ENCODE measurements around the gene PRKAG1. TPM values are rescaled to one million over a fixed set of nuclear protein-coding genes. Genes with fewer than 3 reads are reported as not detected.

The PRKAG1 gene
- total RNA-seq, 6 experiments from 2014 or later, result 24.8 to 36.2 (median 30.1) TPM

- intact Hi-C loops (cut with DNase I), result no loop called here
- H3K27me3 ChIP-seq, result no peaks in the 10 kb centered on the region
- TF ChIP-seq CTCF (IDR thresholded peaks at IDR 0.05), result no peak
- no peak for TF ChIP-seq POLR2A (IDR thresholded peaks at IDR 0.05)
- no peak for ATAC-seq
- peaks cover 0 to 42% (median 12%) of the 10 kb centered on the region in 4 donors for H3K36me3 ChIP-seq
- WGBS (ENCODE audit: insufficient coverage, low coverage, low lambda C conversion rate, missing lambda C conversion rate), result 20% methylated on average over 1 of the region's 6 CpGs
- H3K27ac ChIP-seq, result no peak overlapping the region
- H3K4me1 ChIP-seq, result peaks cover 0 to 6% (median 2%) of the 10 kb centered on the region in 4 donors
- no peak overlapping the region for H3K4me3 ChIP-seq
- DNase-seq, result no peak
- H3K9me3 ChIP-seq, result no peaks in the 10 kb centered on the region
These were observed 1.9 kb upstream of the PRKAG1 start for GRCh38 chr12:49020441-49020840.

- Histone ChIP-seq H3K4me3 (no peak overlapping the region), H3K4me1 (peaks cover 0 to 6% (median 2%) of the 10 kb centered on the region in 4 donors), H3K27me3 (no peaks in the 10 kb centered on the region), H3K27ac (peak overlapping the region; percentile 72 to 91 (median 88)), H3K36me3 (peaks cover 0 to 35% (median 6%) of the 10 kb centered on the region in 4 donors), H3K9me3 (no peaks in the 10 kb centered on the region)
- peak in 1 of 3 donors; percentile 32 for DNase-seq
- 69% methylated on average over 10 of the region's 10 CpGs for WGBS (ENCODE audit: insufficient coverage, low coverage, low lambda C conversion rate, missing lambda C conversion rate)
- TF ChIP-seq POLR2A (IDR thresholded peaks at IDR 0.05) (no peak), CTCF (IDR thresholded peaks at IDR 0.05) (no peak)
- no peak for ATAC-seq
- intact Hi-C loops (cut with DNase I), result no loop called here
These were observed 1.1 kb upstream of the PRKAG1 start for GRCh38 chr12:49019443-49020324.

GRCh38 chr12:49019120-49019430 lies 499 bp upstream of the PRKAG1 start:
- TF ChIP-seq CTCF (IDR thresholded peaks at IDR 0.05) (no peak), POLR2A (IDR thresholded peaks at IDR 0.05) (no peak)
- DNase-seq (no peak), ATAC-seq (peak in 2 of 4 donors; percentile 6 to 30)
- Histone ChIP-seq H3K36me3 (peaks cover 0 to 28% (median 4%) of the 10 kb centered on the region in 4 donors), H3K27ac (peak overlapping the region; percentile 72 to 91 (median 88)), H3K9me3 (no peaks in the 10 kb centered on the region), H3K4me3 (peak overlapping the region; percentile 84 to 95 (median 87)), H3K4me1 (peaks cover 0 to 6% (median 2%) of the 10 kb centered on the region in 4 donors), H3K27me3 (no peaks in the 10 kb centered on the region)
- WGBS (ENCODE audit: insufficient coverage, low coverage, low lambda C conversion rate, missing lambda C conversion rate), result 2% methylated on average over 8 of the region's 8 CpGs
- intact Hi-C loops (cut with DNase I), result no loop called here

GRCh38 chr12:49017891-49018260 lies 700 bp downstream of the PRKAG1 start:
- Histone ChIP-seq H3K4me3 (peak overlapping the region; percentile 84 to 95 (median 87)), H3K27me3 (no peaks in the 10 kb centered on the region), H3K4me1 (peaks cover 0 to 6% (median 2%) of the 10 kb centered on the region in 4 donors), H3K9me3 (no peaks in the 10 kb centered on the region), H3K36me3 (peaks cover 0 to 16% (median 2%) of the 10 kb centered on the region in 4 donors), H3K27ac (peak overlapping the region; percentile 72 to 91 (median 88))
- no peak for TF ChIP-seq POLR2A (IDR thresholded peaks at IDR 0.05)
- peak in 1 of 4 donors; percentile 3 for TF ChIP-seq CTCF (IDR thresholded peaks at IDR 0.05)
- intact Hi-C loops (cut with DNase I), result no loop called here
- DNase-seq (peak in 1 of 3 donors; percentile 28), ATAC-seq (peak in 3 of 4 donors; percentile 3 to 8 (median 4))
- 0% methylated on average over 8 of the region's 8 CpGs for WGBS (ENCODE audit: insufficient coverage, low coverage, low lambda C conversion rate, missing lambda C conversion rate)
